Breast epithelium (tissue), 3 donors: Measurements from ENCODE around the gene PAIP2.

ENCODE experiments used
- CTCF ChIP-seq, 3 donors: fragments of 450-650 bp; IDR thresholded peaks; one replicate each; pipeline ENCODE4 v1.5.1; 2016 to 2017; ENCODE audit warnings: antibody characterized with exemption in 3 of 3, mild to moderate bottlenecking in 3 of 3, moderate library complexity in 3 of 3
- POLR2A ChIP-seq: fragments of 450-650 bp; IDR thresholded peaks from one replicate; pipeline ENCODE4 v1.6.1; 2016; ENCODE audit warnings: antibody characterized with exemption, mild to moderate bottlenecking, moderate library complexity
- POLR2AphosphoS5 ChIP-seq, 3 donors: sonication (generic); formaldehyde crosslinking; IDR thresholded peaks; one replicate each; pipeline ENCODE4 v1.6.1; 2017; ENCODE audit warnings: antibody characterized with exemption in 3 of 3

GRCh38 chr5:139407517-139407916 is 65.9 kb downstream of the PAIP2 start:
- TF ChIP-seq CTCF (IDR thresholded peaks at IDR 0.05) (no peak), POLR2A (no peak), POLR2AphosphoS5 (IDR thresholded peaks at IDR 0.05) (no peak)
